ENCODE results near the gene LAMA3.

- TF ChIP-seq POLR2A (IDR thresholded peaks at IDR 0.05) (no peak), CTCF (IDR thresholded peaks at IDR 0.05) (no peak)
Measured at GRCh38 chr18:23832911-23833310, 143.7 kb downstream of the LAMA3 start.
